NCI-H524 treated with DMSO at 0.1 percent for 48 hours (cell line): ENCODE data around the gene ZNF532.

Experiments used
- DNase-seq: peaks from one replicate; lab custom pipeline; 2025; lab: John Stamatoyannopoulos, UW

ZNF532 gene

GRCh38 chr18:59035591-59035990 lies 170.9 kb downstream of the ZNF532 start:
- peak; percentile 26 for DNase-seq
